Keratinocyte (primary cell): ENCODE data around the gene ZNF12.

Source experiments
- CTCF ChIP-seq, 3 experiments: IDR thresholded peaks in 1 of 3; conservative IDR thresholded peaks in 1 of 3; optimal IDR thresholded peaks in 1 of 3; 2 replicates in 2 of 3; 3 replicates in 1 of 3; pipeline versions ENCODE3 to v1.5.1; 2011; ENCODE audit warnings: low read length in 3 of 3, mild to moderate bottlenecking in 3 of 3, moderate library complexity in 2 of 3, control low read depth in 1 of 3, inconsistent platforms in 1 of 3; ENCODE audit not compliant: insufficient read depth in 2 of 3; ENCODE audit errors: extremely low read depth in 1 of 3
- EZH2 ChIP-seq: IDR thresholded peaks from one replicate; pipeline ENCODE4 v1.6.1; 2012; ENCODE audit warnings: inconsistent platforms, mild to moderate bottlenecking, low read length, moderate library complexity

DNA sequence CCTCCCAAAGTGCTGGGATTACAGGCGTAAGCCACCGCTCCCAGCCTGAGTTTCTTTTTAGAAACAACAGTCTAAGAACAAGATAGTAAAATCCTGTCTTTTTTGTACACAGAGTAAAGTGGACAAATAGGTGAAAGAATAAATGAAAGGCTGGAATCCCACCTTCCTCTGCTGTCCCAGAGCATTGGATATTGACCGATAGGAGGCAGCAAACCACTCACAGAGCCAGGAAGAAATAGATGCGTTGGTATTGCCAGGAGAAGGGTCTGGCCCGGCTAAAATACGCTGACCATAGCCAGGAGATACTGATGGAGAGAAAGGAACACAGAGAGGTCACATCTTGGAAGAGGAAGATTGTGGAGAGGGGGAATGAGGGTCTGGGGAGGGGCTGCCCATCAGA lies 11.4 kb upstream of the ZNF12 start:
- TF ChIP-seq CTCF (optimal IDR thresholded peaks at IDR 0.05 in 1 of 3, IDR thresholded peaks at IDR 0.05 in 1 of 3, conservative IDR thresholded peaks at IDR 0.05 in 1 of 3; ENCODE audit: extremely low read depth in 1 of 3, insufficient read depth in 2 of 3, low read length in 3 of 3), result no peak
- TF ChIP-seq EZH2, result no peak
